HG03039 (cell line): ENCODE measurements around the gene RASGRP2.

ENCODE experiments used
- ATAC-seq: cut with Tn5 transposase; IDR thresholded peaks from one replicate; pipeline ENCODE4 v1.9.1; 2021; ENCODE audit warnings: mild to moderate bottlenecking, moderate library complexity; ENCODE audit not compliant: unreplicated experiment

Gene RASGRP2

DNA sequence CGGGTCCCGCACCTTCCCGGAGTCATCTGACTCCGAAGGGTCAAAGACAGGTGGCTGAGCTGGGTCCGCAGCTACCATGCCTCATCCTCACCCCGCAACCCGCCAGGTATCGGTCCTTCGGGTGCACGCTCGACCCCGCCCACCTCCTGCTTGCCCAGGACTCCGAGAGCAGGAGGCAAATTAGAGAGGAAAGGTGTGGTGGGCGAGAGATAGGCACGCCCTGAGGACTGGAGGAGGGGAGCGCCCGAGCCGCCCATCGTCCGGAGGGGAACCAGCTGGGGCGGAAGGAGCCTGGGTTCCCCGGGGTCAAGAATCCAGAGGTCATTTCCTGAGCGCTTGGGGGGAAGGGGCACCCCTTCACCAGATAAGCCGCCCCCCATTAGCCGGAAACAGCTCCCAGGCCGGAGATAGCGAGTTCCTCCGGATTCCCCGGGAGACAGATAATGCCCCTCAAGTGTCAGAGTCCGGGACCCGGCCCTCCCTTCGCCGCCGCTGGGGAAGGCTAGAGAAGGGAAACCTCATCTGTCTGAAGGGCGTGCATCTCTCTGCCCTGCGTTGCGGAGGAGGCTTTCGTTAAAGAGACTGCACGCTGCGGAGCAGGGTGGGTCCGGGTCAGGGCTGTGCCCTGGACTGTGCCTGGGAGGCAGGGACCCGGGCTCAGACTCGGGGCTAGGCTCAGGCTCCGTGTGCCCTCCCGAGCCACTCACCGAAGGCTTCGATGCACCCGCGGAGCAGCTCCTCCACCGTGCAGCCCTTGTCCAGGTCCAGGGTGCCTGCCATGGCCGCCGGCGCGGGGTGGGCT lies 1.7 kb downstream of the RASGRP2 start:
- no peak for ATAC-seq

DNA sequence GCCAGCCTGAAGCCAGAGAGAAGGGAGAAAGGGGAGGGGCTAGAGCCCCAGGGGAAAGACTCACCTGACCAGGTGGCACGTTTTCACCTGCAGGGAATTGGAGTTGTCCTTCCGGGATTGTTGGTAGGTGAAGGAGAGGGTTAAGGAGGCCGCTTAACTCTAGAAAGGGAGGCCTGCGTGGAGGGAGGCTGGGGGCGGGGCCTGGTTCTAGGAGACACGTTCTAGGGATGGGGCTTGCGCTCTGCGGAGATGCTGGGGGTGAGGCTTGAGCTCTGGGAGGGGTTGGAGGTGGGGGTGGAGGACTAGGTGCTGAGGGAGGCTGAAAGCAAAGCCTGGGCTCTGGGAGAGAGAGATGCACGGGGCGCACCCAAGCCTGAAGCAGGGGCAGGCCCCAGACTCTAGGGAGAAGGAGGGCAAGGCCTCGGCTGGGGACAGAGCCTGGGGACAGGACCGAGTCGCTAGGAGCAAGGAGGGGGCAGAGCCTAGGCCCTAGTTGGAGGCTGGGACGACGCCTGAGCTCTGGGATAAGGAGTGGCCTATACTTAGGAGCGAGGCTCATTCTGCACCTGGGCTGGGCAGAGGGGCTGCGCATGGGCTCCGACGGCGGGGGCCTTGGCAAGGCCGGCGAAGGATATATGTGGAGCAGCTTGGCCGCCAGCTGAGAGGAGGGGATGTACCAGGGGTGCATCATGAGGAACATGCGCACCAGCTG lies 2.4 kb downstream of the RASGRP2 start:
- ATAC-seq: no peak

DNA sequence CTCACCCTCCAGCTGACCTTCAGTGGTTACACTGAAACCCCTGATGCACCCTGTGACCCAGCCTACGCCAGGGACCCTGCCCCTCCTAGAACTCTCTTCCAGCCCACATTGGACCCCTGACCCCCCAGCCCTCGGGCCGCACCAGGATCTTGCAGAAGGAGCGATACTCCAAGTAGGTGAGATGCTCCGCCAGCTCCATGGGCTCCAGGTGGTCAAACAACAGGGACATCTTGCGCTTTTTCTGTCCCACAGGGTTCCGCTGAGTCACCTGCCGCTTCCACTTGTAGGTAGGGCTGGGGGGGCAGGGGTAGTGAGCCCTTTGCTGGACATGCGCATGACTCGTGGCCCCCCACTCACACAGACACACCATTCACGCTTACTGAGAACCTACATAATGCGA lies 4.1 kb downstream of the RASGRP2 start:
- ATAC-seq: no peak

DNA sequence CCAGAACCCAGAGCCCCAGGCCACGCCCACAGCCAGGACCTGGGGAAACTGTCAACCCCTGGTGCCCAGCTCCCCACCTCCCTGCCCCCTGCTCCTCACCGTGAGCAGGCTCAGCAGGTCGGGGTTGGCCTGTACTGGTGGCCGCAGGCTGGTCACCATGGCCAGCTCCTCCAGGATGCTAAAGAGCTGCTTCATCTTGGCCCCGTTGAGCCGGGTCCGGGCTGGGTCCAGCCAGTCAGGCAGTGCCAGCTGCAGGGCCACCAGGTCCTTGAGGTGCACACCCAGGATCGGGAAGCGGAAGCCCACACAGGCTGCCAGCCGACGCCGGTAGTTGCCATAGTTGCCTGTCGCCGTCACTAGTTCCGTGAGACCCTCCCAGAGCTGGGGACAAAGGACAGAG lies 7.3 kb downstream of the RASGRP2 start:
- no peak for ATAC-seq

DNA sequence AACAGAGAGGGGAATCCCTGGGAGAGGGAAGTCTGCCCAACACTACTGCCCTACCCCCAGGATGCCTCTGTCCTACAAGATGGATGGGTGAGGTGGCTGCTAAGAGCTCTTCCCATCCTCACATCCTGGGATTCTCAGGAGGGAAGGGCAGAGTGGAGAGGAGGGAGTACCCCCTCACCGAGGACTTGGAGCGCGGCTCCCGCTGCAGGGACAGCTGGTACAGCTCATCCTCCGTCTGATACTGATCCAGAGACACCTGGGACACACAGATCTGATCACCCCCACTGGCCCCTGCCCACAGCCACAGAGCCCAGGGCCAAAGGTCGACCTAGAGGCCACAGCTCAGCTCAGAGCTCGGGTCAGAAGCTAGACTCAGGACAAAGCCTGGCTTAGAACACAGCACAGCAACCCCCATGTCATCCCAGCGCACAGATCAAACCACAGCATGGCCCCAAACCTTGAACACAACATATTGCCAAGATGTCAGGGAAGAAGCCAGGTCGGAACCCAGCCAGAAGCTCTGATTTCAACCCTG lies 8.2 kb downstream of the RASGRP2 start:
- ATAC-seq: no peak

DNA sequence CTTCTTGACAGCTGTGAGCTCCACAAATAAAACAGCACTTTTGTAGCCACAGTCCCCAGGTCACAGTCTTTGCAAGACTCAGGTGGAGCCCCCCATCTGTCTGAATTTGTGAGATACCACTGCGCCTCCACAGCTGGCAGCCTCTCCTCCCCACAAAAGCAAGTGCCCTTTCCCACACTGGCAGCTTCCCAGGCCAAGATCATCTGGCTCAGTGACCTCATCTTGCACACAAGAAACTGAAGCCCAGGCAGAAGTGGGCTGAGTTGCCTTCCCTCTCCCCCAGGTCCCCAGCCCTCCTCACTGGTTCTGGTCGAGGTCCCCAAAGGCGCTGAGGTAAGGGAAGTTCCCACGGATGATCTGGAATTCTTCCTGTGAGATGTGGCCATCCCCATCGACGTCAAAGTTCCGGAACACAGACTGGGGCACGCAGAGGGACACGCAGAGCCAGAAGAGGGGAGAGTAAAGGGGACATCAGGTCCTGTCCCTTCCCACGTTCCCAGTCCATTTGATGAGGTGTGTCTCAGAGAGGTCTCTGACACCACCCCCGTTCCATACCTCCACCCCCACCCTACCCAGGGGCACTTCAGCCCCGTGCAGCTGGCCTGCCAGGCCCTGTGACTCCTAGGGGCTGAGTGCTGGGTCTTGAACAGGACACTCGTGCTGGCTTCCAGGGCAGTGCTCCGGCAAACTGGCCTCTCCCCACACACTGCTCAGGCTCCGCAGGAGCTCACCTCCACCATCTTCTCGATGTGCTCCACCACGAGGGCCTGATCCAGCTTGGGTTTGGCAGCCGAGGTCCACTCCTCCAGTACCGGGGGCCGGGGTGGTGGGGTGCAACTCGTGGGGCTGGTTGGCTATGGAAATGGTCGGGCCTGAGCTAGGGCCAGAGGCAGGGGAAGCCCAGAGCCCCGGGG lies 8.9 kb downstream of the RASGRP2 start:
- no peak for ATAC-seq

DNA sequence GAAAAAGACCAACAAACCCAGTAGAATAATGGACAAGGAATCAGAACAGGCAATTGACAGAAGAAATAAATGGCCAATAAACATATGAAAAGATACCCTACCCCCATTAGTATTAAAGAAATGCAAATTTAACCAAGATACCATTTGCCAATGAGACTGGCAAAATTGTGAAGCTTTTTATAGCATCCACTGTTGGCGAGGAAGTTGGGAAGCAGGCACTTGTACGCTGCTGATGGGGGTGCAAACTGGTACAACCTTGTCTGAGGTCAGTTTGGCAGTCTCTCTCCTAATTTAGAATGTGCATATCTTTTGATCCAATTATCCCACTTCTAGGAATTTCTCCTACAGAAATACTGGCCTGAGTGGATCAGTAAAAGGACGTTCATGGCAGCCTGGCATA lies 12.3 kb downstream of the RASGRP2 start:
- ATAC-seq: no peak

DNA sequence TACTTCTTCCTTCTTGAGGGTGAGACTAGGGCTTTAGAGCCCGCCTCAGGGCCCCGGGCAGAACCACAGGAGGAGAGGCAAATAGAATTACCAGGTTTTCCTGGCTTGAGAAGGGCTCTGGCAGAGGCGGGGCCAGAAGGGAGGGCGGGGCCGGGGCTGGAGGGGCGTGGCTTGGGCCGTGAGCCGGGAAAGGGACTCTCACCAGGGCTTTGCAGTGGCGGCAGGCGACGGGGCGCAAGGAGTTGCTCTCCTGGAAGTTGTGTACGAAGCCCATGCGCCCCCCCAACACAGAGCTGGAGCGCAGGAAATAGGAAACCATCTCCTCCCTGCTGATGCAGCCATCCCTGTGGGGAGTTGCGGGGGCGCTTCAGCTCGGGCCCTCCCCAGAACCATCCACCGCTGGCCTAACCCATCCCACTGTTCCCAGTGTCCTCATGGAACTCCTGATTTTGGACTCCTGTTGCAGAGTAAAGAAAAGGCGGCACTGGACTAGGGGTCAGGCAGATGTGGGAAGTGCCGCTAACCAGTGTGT lies 14.0 kb downstream of the RASGRP2 start:
- ATAC-seq: no peak

DNA sequence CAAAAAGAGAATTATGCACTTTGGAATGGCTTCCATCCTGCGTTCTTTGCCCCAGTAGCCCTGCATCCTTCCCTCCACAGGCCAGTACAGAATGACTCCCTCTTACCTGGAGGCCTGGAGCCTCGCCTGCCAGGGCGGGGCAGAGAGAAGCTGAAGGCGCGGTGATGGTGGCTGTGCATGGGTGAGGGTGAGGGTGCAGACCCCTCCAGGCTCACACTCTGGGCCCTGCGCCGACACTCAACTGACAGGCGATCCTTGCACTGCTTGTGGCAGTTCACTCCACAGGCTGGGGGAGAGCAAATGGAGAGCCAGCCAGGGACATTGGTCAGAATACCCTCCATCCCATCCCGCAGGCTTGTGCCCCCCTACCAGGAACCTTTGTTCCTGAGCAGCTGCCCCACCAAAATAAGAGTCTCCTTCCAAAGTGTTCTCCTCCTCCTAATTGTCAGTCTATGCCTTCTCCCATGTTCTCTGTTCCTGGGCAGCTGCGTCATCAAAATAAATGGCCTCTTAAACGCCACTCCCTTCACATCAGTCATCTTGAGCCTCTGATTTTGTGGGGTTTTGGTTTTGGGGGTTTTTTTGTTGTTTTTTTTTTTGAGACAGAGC lies 15.1 kb downstream of the RASGRP2 start:
- no peak for ATAC-seq

DNA sequence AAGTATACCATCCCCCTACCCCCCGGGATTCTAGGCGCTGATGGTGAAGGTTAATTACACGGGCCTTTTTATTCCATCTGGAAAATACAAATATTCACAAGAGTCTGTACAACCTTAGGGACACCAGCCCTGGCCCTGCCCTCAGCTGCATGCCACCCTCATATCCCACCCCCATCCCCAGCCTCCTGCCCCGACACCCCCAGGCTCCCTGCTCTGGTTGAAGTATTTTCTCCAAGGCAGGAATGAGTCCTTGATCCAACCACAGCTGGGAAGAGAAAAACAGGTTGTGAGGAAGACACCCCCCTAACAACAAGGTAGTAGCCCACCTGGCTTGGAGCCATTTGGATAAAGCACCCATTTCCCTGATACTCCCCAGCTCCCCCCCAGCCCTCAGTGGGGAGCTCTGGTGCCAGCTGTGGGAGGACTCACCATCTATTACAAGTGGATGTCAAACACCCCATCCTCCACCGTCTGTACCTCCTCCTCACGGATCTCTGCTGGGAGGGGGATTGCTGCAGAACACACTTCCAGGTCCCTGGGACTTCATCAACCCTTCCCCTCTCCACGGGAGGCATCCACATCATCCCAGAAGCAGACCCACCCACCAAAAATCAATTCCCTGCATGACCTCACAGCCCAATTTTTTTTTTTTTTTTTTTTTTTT lies 16.9 kb downstream of the RASGRP2 start:
- no peak for ATAC-seq

DNA sequence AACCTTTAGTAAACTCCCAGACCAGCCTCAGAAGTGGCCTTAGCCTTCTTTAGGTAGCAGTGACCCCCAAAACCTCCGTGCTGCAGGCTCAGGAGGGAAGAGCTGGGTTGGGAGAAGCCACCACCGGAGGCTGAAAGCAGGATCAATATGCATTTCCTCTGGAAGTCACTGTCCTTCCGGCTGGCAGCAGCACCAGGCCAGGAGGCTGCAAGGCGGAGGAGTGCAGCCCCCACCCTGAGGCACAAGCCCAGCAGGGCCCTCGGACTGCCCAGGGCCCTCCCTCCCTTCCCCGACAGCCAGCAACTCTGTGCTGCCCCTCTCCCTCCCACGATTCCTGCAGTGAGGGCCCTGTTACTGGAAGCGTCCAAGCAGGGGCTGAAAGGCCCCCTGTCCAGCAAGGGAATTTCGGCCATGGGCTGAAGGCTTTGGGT lies 17.7 kb downstream of the RASGRP2 start:
- ATAC-seq: no peak

DNA sequence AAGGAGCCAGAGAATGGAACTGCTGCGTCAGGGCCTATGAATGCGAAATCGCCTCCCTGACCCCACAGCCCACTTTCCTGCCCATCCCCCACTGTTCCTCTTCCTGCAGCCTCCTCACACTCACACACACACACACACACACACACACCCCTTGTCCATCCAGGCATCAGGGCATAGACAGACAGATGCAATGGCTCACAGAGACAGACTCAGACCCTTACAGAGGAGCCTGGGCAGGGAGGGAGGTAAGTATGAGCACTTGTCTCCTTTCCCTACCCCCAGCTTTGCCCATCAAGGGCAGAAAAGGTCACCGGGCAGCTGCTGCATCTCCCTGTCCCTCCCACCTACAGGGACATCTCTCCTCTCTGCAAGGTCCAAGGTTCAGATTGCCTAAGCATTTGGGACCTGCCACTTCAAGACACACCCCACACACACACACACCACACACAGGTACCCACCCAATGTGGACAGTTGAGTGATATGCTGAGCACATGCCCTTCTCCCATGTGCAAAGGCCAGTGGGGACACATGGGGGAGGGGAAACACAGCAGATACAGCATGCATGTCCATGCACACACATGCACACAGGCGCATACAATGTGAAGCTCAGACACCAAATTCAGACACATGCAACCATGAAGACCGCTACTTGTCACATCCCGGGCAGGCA lies 18.9 kb downstream of the RASGRP2 start:
- no peak for ATAC-seq

DNA sequence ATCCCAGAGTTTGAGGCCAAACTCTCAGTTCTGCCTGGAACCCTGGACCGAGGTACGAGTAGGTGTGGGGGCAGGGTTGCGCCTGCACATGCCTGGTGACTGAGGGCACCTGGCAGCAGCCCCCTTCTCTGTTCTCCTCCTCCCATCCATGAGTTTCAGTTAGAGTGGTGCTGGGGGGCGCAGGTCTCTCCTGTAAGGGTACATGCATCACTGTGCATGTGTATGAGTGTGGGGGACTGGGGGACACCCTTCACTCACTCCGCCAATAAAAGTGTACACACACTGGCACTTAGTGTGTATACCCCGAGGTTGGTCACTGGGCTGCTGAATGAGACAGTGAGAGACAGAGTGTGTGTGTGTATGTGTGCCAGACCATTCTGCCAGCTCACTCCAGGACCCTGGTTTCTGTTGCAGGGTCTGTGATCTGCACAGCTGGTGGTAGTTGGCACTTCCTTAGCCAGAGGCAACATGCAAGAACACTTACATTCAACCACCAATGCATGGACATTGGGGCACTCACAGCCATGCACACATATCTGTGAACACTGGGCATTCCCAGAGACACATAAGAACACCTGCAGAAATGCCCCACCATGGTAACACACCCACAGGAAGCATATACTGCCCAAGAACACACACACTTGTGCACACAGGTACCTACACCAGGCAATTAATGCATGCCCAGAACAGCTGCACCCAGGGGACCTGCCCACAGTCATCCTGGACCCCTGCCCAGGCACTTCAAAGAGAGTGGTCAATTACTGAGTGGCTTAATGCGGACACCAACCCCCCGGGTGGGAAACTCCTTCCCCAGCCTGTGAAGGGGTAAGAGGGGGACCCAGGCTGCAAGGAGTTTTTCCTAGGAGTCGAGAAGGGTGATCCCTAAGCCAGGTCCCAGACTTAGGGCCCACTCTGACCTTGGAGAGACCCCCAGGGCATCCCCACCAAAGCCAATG lies 19.8 kb downstream of the RASGRP2 start:
- no peak for ATAC-seq

DNA sequence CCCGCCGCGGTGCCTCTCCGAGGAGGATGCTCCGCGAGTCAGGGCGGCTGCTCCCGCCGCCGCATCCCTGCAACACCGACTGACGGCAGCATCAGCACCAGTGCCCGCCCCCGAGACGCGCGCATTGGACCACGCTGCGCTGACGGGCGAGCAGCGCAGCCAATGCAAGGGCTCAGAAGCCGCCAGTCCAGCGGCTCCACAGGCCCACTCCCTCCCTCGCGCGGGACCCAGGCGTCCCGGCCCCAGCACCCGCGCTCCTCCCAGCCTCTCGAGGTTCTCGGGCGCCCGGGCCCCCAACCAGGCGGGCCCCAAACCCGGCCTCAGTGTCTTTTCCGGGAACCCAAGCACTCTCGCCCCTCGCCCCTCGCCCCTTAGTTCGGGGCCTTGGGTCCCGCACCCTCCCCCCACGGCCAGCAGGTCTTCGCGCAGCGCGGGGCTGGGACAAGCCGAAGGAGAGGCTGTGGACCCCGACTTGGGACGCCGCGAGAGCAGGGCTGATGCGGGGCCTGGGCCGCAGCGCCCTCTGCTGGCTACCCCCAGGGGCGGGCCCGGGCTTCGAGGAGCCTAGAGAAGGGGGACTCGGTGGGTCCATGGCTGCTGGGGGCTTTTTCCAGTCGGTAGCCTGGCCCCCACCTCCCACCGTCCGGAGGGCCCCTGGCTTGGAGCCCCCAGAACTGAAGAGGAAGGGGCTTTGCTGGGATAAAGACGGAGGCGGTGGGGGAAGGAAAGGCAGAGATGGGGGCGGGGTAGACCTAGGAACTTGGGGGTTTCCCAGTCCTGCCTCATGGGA lies 20.6 kb downstream of the RASGRP2 start, which contains the start of gene NRXN2:
Gene NRXN2 (minus strand): TSS at position 81 of the 790 bp plus-strand sequence. CDS start 9,498 bp downstream, outside the sequence.
- ATAC-seq: peak; percentile 54

DNA sequence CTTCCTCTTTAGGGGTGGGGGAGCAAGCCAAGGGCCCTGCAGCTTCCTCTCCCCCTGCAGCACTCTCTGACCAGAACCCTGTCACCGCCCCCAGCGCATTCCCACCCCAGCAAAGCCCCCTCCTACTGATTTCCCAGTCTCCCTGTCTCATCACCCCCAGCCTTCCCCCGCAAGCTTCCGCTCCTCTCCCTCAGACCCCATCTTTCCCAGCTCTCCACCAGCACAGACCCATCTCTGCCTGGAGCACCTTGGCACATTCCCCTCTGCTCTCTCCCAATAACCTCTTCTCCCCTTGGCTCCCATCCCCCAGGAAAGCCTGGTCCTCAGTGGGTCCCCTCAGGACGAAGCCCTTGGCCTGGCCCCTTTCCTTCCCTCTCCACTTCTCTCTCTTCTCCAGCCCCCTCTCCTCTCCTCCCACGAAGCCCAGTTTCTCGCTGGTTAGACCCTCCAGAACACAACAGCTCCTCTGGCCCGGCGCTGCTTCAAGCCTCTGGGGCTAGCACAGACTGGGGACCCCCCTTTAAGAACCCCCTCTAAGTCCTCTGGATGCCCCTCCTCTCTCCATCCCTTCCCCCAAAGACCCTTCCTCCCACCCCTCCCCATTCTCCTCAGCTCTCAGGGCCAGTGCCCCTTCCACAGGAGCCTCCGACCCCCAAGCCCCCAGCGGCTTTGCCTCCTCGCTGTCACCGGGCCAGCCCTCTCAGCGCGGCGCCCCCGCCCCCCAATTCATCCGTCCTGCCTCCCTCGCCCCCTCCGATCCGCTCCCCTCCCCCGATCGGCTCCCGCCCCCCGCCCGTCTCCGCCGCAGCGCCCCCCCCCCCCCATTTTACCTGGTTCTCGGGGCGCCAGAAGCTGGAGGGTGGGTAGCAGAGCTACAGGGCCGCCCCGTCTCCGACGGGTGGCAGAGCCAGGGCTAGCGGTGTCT lies 21.5 kb downstream of the RASGRP2 start:
- ATAC-seq: no peak

DNA sequence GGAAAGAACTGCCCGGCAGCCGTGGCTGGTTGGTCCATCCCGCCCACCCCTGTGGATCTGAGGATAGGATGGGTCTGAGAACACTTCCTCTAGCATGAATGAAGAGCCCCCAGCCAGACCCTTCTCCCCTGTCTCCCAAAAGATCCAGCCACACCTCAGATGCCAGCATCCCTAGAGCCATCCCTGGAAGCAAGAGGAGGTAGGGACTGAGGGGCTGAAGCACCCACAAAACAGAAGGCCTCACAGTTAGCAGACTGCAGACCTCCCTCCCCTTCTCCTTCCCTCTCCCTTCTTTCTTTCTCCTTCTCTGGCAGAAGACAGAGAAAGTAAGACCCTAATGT lies 22.6 kb downstream of the RASGRP2 start:
- no peak for ATAC-seq
